GM19240 (cell line): ENCODE data around the gene KRI1.
"Not testable (repeated sequence)": the region's sequence is repeated elsewhere in the genome, so short reads cannot be mapped to it uniquely, and the experiment has no call there.

Source experiments
- DNase-seq: peaks from one replicate; pipeline ENCODE4 v3.0.0; 2011; ENCODE audit warnings: low spot score; ENCODE audit not compliant: insufficient read length

KRI1 gene

GRCh38 chr19:10550336-10550735 is 15.5 kb downstream of the KRI1 start:
- DNase-seq: no peak

- DNase-seq: no peak
Observed at GRCh38 chr19:10549733-10550132, 16.1 kb downstream of the KRI1 start.

- DNase-seq: no peak
Observed at GRCh38 chr19:10548746-10549276, 17.0 kb downstream of the KRI1 start.

DNA sequence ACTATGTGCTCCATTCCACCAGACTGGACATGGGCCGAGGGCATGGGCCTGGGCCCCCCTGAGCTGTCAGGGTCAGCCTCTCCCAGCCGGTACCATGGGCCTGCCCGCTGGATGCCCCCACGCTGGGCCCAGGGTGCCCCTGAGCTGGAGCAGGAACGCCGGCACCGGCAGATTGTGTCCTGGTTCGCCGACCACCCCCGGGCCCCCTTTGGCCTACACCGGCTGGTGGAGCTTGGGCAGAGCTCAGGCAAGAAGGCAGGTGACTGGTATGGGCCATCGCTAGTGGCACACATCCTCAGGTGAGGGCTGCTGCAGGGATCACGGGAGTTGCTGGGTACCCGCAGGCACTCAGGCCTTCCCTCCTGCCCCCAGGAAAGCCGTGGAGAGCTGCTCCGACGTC is 19.0 kb downstream of the KRI1 start:
- DNase-seq: no peak

- DNase-seq: no peak
Observed at GRCh38 chr19:10544753-10545251, 21.0 kb downstream of the KRI1 start.

DNA sequence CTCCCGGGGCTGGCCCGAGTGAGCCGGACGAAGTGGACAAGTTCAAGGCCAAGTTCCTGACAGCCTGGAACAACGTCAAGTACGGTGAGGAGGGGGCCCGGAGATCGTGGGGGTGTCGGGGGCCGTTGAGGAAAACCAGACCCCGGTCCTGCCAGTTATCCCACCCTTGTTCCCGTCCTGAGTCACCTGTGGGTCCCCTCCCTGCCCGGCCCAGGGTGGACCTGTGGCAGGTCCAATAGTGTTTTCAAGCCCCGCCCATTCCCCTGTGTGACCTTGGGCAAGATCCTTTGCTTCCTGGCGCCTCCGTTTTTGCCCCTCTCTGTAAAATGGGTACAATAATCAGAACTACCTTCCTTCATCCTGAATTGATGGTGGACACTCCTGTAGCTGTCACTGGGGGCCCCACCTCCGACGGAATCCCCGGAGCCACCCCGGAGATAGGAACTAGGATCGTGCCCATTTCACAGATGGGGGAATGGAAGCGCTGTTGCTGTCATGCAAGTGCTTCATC is 21.5 kb downstream of the KRI1 start:
- no peak for DNase-seq

DNA sequence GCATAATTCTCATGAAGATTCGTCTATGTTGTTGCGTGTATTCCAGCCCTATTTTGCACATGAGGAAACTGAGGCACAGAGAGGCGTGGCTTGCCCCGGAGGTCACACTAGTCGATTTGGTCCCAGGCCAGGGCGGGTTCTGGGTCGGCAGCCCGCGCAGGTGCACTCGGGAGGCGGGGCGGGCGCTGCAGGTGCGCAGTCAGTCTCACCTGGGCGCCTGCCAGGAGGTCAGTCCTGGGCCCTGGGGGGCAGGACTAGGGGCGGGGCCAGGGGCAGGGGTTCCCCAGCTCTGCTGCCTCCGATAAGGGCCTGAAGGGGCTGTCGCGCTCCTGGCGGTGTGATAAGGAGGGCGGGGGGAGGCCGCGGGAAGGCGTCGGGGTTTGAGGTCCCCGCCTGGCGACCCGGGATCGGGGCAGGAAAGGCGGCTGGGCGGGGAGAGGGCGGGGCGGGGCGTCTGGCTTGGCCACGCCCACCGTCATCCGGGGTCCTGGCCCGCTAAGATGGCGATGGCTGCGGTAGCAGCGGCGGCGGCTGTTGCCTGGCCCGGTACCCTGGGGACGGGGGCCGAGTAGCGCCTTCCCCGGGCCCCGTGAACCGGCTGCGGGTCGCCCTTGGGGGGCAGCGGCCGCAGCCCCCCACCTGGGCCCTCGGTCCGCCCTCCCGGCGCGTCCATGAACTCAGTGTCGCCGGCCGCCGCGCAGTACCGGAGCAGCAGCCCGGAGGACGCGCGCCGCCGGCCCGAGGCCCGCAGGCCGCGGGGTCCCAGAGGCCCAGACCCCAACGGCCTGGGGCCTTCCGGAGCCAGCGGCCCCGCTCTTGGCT is 22.2 kb downstream of the KRI1 start, which contains the start of gene ATG4D:
ATG4D (plus strand) TSS at position 485 of the 822 bp plus-strand sequence; CDS start at position 672, 187 bp downstream.
- peak; percentile 94 for DNase-seq

DNA sequence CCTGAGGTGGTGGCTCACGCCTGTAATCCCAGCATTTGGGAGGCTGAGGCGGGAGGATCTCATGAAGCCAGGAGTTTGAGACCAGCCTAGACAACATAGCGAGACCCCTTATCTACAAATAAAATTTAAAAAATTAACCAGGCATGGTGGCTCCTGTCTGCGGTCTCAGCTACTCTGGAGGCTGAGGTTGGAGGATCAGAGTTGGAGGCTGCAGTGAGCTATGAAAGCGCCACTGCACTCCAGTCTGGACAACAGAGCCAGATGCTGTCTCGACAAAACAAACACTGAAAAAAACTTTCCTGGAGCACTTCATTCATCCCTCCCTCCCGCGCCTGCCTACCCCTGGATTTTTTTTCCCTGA is 22.8 kb downstream of the KRI1 start:
- DNase-seq: no peak

DNA sequence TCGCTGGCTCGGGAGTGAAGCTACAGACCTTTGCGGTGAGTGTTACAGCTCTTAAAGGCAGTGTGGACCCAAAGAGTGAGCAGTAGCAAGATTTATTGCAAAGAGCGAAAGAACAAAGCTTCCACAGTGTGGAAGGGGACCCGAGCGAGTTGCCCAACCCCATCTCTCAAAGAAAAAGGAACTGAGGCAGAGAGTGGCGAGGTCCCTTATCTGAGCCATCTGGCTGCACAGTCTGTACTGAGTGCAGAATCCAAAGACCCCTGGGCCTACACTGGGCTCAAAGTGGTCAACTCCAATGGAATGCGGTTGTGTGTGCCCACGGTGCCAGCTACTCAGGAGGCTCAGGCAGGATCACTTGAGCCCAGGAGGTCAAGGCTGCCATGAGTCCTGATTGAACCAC is 26.8 kb downstream of the KRI1 start:
- not testable (repeated sequence) for DNase-seq

- DNase-seq: no peak
Observed at GRCh38 chr19:10538204-10538983, 27.4 kb downstream of the KRI1 start.

DNA sequence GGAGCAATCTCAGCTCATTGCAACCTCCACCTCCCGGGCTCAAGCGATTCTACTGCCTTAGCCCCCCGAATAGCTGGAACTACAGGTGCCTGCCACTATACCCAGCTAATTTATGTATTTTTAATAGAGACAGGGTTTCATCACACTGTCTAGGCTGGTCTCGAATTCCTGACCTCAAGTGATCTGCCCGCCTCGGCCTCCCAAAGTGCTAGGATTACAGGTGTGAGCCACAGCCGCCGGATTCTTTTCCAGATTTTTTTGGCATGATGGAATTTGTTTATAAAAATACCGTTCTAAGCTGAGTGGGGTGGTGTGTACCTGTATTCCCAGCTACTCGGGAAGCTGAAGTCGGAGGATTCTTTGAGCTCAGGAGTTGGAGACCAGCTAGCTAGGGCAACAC is 28.1 kb downstream of the KRI1 start:
- no peak for DNase-seq

GRCh38 chr19:10535613-10536012 is 30.2 kb downstream of the KRI1 start:
- no peak for DNase-seq

DNA sequence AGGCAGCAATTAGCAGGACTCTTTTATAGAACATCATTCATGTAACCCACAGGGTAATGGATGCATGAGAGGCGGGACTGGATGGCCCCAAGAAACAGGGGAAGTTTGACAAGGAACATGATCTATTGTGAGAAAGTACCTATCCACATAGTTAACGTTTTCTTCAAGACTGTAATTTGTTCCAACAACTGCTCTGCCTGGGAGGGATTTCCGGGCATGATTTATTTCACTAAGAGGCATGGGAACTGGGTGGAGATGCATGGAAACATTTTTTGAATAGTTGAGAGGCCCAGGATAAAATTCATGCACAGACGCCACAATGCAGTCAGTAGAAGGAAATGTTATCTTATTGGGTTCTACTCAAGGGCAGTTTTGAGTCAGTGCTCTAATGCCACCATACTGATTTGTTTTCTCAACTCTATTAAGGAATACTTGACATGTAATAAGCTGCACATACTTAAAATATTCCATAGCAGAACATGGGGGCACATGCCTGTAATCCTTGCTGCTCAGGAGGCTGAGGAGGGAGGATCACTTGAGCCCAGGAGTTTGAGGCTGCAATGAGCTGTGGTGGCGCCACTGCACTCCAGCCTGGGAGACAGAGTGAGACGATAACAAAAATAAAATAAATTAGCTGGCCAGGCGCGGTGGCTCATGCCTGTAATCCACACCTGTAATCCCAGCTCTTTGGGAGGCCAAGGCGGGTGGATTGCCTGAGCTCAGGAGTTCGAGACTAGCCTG is 32.0 kb downstream of the KRI1 start:
- no peak for DNase-seq

GRCh38 chr19:10532457-10532856 is 33.4 kb downstream of the KRI1 start:
- DNase-seq: no peak

DNA sequence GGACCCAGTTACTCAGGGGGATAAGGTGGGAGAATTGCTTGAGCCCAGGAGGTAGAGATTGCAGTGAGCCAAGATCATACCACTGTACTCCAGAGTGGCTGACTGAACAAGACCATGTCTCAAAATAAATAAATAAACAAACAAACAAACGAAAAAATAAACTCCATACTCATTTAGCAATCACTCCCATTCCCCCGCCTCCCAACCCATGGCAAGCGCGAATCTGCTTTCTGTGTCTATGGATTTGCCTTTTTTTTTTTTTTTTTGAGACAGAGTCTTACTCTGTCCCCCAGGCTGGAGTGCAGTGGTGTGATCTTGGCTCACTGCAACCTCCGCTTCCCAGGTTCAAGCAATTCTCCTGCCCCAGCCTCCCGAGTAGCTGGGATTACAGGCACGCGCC is 38.9 kb downstream of the KRI1 start:
- not testable (repeated sequence) for DNase-seq

DNA sequence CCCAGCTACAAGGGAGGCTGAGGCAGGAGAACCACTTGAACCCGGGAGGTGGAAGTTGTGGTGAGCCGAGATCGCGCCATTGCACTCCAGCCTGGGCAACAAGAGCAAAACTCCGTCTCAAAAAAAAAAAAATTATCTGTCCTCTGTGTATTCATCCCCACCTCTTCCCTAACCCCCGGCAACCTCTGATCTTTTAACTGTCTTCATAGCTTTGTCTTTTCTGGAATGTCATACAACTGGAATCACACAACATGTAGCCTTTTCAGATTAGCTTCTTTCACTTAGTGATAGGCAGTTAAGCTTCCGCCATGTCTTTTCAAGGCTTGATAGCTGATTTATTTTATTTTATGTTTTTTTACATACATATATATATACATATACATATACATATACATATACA is 40.2 kb downstream of the KRI1 start:
- no peak for DNase-seq

- no peak for DNase-seq
Observed at GRCh38 chr19:10523135-10523636, 42.6 kb downstream of the KRI1 start.

- no peak for DNase-seq
Observed at GRCh38 chr19:10521461-10522171, 44.2 kb downstream of the KRI1 start.

GRCh38 chr19:10520652-10521318 is 45.0 kb downstream of the KRI1 start:
- no peak for DNase-seq

DNA sequence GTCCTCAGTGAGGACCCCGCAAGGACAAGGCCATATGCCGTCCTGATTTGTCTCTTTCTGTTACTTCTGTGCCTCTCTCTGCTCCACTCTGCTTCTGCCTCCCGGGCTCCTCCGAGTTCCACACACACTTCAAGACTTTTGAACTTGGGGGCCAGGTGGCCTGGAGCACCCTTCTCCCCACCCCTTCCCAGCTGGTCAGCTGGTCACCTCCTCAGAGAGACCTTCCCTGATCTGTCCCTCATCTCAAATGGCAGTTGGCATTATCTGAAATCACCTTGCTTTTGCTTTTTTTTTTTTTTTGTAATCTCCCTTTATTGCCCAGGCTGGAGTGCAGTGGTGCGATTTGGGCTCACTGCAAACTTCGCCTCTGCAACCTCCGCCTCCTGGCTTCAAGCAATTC is 46.4 kb downstream of the KRI1 start:
- DNase-seq: no peak
